ENCODE data around the gene EHBP1.

The EHBP1 gene

DNA sequence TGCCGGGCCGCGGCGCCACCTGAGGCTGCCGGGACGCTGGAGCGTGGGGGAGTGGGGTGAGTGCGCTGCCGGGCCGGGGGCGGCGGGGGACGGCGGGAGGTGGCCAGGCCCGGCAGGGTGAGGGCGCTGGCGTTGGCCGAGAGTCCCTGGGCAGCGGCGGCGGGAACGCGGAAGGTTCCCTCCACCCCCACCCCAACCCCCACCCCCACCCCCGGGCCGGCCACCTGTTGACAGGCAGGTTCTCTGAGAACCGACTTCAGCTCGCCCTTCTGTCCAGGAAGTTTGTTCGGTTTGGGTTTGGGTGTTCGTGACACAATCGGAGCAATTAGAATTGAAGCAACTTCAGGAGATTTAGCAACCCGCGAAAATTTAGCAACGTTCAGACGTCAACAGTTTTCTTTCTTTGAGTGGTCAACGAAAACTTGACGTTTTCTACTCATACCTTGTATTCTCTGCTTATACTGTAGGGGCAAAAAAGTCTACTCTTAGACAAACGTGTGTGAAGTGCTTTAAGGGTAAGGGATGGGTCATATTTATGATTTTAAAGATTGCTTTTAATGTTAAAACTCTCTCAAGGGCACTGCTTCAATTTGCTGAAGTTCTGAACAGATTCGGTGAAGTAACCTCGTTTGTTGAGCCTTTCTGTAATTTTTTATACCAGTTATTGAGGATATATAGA is 354.4 kb downstream of the EHBP1 start:
- Histone ChIP-seq H4K20me1 (ENCODE audit: insufficient read depth, low read length, poor library complexity, severe bottlenecking) (no peaks in the 10 kb centered on the region), H3K9me3 (ENCODE audit: insufficient read depth, low read depth, low read length) (no peaks in the 10 kb centered on the region), H3K9ac (ENCODE audit: low read depth, low read length, poor library complexity, severe bottlenecking) (no peak overlapping the region), H3K4me1 (ENCODE audit: insufficient read depth, low read length, poor library complexity, severe bottlenecking) (no peaks in the 10 kb centered on the region), H3K27me3 (ENCODE audit: insufficient read depth, low read length, poor library complexity, severe bottlenecking) (no peaks in the 10 kb centered on the region), H3K4me2 (ENCODE audit: low read depth, low read length, poor library complexity, severe bottlenecking) (no peak overlapping the region), H3K36me3 (ENCODE audit: insufficient read depth, low read length) (no peaks in the 10 kb centered on the region; the same call in 1 of the 2 replicates), H3K4me3 (ENCODE audit: low read length, poor library complexity, severe bottlenecking) (no peak overlapping the region), H3K79me2 (ENCODE audit: insufficient read depth, low read length) (no peaks in the 10 kb centered on the region), H3K9me2 (replicated peaks; ENCODE audit: low read depth, low read length) (no peaks in the 10 kb centered on the region), H2AFZ (ENCODE audit: low read length) (no peak overlapping the region), H3F3A (ENCODE audit: low read depth) (no peaks in the 10 kb centered on the region)
- no peak for TF ChIP-seq EZH2phosphoT487 (IDR thresholded peaks at IDR 0.05; ENCODE audit: borderline replicate concordance)
- TF ChIP-seq, protein P1, sequence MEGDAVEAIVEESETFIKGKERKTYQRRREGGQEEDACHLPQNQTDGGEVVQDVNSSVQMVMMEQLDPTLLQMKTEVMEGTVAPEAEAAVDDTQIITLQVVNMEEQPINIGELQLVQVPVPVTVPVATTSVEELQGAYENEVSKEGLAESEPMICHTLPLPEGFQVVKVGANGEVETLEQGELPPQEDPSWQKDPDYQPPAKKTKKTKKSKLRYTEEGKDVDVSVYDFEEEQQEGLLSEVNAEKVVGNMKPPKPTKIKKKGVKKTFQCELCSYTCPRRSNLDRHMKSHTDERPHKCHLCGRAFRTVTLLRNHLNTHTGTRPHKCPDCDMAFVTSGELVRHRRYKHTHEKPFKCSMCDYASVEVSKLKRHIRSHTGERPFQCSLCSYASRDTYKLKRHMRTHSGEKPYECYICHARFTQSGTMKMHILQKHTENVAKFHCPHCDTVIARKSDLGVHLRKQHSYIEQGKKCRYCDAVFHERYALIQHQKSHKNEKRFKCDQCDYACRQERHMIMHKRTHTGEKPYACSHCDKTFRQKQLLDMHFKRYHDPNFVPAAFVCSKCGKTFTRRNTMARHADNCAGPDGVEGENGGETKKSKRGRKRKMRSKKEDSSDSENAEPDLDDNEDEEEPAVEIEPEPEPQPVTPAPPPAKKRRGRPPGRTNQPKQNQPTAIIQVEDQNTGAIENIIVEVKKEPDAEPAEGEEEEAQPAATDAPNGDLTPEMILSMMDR (conservative IDR thresholded peaks at IDR 0.05; ENCODE audit: low read length), result no peak

DNA sequence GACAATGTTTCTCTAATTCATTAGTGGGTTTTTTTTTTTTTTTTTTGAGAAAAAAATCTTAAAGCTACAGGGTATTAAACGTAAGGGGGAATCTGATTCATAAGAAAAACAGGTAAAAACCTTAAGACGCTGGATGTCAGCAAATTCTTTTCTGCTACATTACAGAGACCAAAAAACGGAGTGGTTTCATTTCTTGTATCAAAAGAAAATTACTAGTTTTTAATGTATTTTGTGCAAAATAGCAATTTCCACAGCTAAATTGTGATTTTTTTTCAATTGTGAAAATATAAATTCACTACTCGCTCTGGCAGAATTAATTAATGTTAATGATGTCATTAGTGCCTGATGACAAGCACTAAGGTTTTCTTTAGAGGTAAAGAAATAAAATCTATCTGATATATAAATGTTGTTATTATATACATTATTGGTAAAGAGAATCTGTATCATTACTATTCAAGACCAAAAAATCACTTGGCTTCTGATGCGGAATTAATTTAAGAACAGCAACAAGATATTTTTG is 355.0 kb downstream of the EHBP1 start:
- Histone ChIP-seq H3K9me2 (replicated peaks; ENCODE audit: low read depth, low read length) (no peaks in the 10 kb centered on the region), H3K4me2 (ENCODE audit: low read depth, low read length, poor library complexity, severe bottlenecking) (no peak overlapping the region), H3K79me2 (ENCODE audit: insufficient read depth, low read length) (no peaks in the 10 kb centered on the region), H4K20me1 (ENCODE audit: insufficient read depth, low read length, poor library complexity, severe bottlenecking) (no peaks in the 10 kb centered on the region), H2AFZ (ENCODE audit: low read length) (no peak overlapping the region), H3K9me3 (ENCODE audit: insufficient read depth, low read depth, low read length) (no peaks in the 10 kb centered on the region), H3K9ac (ENCODE audit: low read depth, low read length, poor library complexity, severe bottlenecking) (no peak overlapping the region), H3K4me1 (ENCODE audit: insufficient read depth, low read length, poor library complexity, severe bottlenecking) (no peaks in the 10 kb centered on the region), H3K27me3 (ENCODE audit: insufficient read depth, low read length, poor library complexity, severe bottlenecking) (no peaks in the 10 kb centered on the region), H3F3A (ENCODE audit: low read depth) (no peaks in the 10 kb centered on the region), H3K4me3 (ENCODE audit: low read length, poor library complexity, severe bottlenecking) (no peak overlapping the region), H3K36me3 (ENCODE audit: insufficient read depth, low read length) (no peaks in the 10 kb centered on the region; the same call in 1 of the 2 replicates)
- TF ChIP-seq, protein P1 (conservative IDR thresholded peaks at IDR 0.05; ENCODE audit: low read length), result no peak
- no peak for TF ChIP-seq EZH2phosphoT487 (IDR thresholded peaks at IDR 0.05; ENCODE audit: borderline replicate concordance)

DNA sequence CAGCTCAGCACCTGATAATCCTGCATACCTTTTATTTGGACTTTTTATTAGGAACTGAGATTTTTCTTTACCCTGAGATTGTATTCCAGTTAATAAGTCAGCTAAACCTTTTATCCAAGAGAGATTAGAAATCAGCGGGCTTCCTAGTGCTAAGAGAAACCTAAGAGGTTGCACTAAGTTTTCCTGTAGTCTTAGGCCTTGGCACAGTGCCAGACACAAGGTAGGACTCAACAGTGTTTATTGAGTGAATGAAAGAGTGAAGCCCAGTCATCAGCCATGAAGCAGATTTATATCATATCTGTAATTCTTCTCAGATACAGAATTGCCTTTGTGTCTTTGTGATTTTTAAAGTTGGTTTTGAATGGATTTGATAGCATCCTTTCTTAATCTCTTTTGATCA is 358.7 kb downstream of the EHBP1 start:
- no peak overlapping the region for H3K4me2 ChIP-seq (ENCODE audit: low read depth, low read length, poor library complexity, severe bottlenecking)
- TF ChIP-seq, protein P1 (conservative IDR thresholded peaks at IDR 0.05; ENCODE audit: low read length), result no peak
- TF ChIP-seq EZH2phosphoT487 (IDR thresholded peaks at IDR 0.05; ENCODE audit: borderline replicate concordance), result no peak
- H3K9ac ChIP-seq (ENCODE audit: low read depth, low read length, poor library complexity, severe bottlenecking), result no peak overlapping the region
- no peaks in the 10 kb centered on the region for H3K4me1 ChIP-seq (ENCODE audit: insufficient read depth, low read length, poor library complexity, severe bottlenecking)
- no peaks in the 10 kb centered on the region for H3K9me2 ChIP-seq (replicated peaks; ENCODE audit: low read depth, low read length)
- H2AFZ ChIP-seq (ENCODE audit: low read length), result no peak overlapping the region
- H3K79me2 ChIP-seq (ENCODE audit: insufficient read depth, low read length), result no peaks in the 10 kb centered on the region
- no peaks in the 10 kb centered on the region for H4K20me1 ChIP-seq (ENCODE audit: insufficient read depth, low read length, poor library complexity, severe bottlenecking)
- H3K9me3 ChIP-seq (ENCODE audit: insufficient read depth, low read depth, low read length), result no peaks in the 10 kb centered on the region
- H3K4me3 ChIP-seq (ENCODE audit: low read length, poor library complexity, severe bottlenecking), result no peak overlapping the region
- no peaks in the 10 kb centered on the region for H3F3A ChIP-seq (ENCODE audit: low read depth)
- no peaks in the 10 kb centered on the region for H3K27me3 ChIP-seq (ENCODE audit: insufficient read depth, low read length, poor library complexity, severe bottlenecking)
- no peaks in the 10 kb centered on the region for H3K36me3 ChIP-seq (ENCODE audit: insufficient read depth, low read length)
